GM19452 (cell line): ENCODE measurements around the gene RLBP1.

Experiments used
- ATAC-seq: cut with Tn5 transposase; IDR thresholded peaks from one replicate; pipeline ENCODE4 v1.9.1; 2021; ENCODE audit not compliant: unreplicated experiment

RLBP1 gene

DNA sequence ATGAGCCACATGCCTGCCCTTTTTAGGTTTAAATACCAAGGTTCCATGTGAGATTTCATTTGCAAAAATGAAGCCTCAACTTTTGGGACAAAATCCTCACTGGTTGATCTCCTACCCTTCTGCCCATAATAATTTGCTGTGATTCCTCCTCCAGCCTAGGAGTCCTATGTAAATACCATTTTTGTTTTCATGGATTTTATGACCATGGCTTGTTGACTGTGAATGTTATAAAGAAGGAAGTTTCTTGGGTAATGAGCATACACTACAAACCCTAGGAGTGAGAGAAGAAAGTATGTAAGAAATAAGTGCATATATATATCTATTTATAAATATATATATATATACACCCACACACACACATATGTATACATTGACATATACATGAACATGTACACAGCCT is 13.1 kb downstream of the RLBP1 start:
- ATAC-seq = no peak

DNA sequence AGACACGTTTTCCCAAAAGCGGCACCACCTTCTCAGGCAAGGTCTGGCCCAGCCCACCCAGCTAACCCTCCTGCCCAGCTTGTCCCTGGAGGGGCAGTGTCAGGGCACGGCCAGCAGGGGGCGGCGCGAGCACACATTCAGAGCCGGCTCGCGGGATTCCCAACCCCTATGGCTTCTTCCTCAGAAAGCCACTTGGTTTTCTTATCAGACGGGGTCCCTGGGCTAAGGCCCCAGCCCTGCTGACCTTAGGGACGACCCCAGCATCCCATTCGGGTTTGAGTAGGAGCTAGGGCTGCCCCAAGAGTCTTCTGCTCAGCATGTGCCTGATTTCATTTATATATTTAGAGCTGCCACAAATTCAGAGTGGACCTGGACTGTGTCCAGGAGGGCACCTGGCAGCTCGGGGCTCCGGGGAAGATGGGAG is 14.5 kb downstream of the RLBP1 start:
- peak; percentile 76 for ATAC-seq

DNA sequence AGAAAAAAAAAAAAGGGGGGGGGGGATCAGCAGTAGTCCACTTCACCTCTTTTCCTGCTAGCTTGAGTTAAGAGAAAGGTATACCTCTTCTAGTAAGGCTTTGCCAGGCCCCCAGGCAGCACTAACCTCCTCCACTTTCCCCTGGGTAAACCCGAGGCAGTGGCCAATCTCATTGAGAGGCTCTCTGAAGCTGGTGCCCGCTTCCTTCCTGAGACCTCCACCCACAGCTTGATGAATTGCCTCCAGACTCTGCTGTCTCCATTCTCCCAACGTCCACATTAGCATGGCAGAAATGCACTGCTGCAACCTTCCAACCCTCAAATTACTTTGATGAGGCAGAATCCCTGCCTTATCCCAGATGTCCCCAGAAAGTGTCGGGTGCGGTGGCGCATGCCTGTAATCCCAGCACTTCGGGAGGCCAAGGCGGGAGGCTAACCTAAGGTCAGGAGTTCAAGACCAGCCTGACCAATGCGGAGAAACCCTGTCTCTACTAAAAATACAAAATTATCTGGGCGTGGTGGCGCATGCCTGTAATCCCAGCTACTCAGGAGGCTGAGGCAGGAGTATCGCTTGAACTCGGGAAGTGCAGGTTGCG is 15.3 kb downstream of the RLBP1 start:
- ATAC-seq = no peak

DNA sequence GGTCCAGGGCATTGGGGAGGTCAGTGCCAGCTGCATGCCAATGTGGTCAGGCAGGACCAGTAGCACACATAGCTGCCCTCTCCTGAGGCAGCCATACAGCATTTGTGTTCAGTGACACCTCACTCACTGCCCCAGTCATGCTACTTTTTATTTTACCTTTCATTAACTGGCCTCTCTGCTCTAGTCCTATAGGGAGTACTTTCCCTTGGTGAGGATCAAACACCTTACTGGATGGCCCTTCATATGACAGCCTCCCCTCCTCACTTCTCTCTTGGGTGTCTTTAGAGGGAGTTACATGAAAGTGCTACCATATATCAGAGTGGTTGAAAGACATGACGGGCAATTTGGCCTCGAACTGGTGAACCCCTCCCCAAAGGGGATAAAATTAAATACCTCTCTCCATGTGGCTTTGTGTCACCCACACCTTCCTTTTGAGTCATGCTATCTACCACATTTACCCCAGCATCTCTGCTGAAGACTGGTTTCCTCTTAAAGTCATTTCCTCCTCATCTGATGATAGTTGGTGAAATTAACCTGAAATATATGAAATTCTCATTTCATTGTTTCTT is 17.6 kb downstream of the RLBP1 start:
- ATAC-seq = no peak

DNA sequence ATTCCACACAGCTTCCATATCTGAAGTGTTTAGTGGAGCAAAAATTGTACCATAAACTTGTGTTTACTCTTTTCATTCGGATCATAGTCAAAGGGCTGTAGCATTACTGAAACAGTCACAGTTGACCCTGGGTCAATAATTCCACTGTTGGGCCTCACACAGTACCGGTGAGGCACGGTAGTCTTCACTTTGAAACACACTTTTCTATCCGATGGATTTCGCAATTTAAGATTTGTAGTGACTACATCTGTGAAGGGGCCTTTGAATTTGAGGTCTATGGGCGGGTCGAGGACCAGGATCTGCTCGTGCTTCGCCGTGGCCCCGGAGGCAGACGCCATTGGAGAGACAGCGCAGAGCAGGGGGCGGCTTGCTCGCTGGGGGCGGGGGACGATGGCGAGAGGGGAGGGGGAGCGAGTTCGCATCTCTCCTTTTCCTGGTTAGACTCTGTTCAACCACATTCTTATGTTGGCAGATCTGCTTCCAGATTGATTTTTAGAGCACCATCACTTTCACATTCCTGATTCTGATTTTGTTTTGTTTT is 19.8 kb downstream of the RLBP1 start:
- no peak for ATAC-seq

DNA sequence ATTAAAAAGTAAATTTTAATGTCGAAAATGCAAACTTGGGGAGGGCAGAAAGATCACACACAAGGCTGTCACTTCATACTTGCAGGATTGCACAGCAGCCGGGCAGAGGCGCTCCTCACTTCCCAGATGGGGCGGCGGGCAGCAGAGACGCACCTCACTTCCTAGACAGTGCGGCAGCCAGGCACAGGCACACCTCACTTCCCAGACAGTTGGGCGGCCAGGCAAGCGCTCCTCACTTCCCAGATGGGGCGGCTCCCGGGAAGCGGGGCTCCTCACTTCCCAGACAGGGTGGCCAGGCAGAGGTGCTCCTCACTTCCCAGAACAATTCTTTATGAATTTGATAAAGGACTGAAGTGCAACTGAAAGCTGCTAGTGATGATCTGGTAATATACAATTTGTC is 21.2 kb downstream of the RLBP1 start:
- no peak for ATAC-seq

DNA sequence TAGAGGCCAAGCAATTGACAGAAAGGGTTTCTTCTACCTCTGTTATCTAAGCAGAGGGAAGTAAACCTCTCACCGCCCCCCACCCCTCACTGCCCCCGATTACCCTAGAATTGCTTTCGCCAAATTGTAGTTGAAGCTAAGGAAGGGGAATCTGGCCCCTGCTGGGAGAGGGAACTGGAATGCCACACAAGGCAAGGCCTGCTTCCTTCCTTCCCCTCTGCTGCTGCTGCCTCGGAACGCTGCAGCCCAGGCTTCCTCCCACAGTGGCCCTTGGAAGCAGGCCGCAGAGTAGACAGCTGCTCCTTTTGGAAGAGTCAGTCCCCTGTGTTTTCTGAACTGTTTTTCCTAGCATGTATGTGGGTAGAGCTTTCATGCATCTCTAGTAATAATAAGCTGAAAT is 21.6 kb downstream of the RLBP1 start:
- ATAC-seq = no peak

DNA sequence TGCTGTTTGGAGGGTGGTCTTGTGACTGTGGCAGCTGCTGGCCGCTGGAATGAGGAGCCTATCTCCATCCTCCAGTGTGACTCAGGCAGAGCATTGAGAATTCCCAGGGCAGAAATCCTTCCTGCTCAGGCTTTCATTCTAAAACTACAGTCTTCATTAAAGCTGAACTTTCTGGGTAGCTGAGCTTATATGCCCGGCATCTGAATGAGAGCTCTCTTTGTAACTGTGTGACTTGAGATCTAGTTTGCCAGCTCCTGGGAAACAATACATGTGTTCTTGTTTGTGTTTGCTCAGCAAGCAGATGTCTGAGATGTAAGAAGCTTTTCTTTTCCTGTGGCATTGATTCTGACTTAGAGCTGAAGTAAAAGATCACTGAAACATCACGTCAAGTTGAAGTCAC is 22.4 kb downstream of the RLBP1 start:
- ATAC-seq = no peak

DNA sequence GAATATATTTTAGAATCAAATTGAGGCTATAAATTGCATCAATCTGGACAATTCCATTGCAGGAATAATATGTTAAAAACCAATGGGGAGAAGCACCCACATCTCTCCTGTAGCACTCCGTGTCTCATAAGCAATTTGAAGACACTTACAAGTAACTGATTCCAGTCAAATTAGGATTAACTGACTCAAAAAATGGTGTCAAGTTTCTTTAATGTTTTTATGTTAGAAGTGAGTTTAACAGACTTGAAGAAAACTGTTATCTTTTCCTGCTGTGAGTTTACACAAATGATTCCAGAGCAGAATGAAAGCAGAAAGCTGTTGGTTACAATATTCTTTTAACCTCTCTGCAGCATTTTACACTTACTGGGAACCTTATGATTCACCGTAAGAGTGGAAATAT is 23.2 kb downstream of the RLBP1 start:
- ATAC-seq = no peak

DNA sequence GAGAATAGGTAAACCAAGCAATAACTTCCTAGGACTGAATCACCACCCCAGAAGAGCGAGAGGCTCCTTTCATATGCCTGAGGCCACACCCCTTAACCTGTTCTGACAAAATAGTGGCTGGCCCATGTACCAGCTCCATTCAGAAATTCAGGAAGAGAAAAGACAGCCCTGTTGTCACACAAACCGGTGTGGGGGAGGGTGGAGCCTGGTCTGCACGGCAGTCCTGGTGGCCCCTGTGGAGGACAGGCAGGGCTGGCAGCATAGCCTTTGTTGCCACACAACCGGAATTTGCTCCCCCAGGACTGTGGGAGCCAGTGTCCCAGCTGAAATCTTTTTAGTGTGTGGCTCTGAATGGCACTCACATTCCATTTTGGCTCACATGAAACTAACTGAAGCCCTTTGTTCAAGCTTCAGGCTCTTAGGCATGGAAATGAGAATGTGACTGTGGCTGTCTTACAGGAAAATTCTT is 23.8 kb downstream of the RLBP1 start:
- no peak for ATAC-seq

DNA sequence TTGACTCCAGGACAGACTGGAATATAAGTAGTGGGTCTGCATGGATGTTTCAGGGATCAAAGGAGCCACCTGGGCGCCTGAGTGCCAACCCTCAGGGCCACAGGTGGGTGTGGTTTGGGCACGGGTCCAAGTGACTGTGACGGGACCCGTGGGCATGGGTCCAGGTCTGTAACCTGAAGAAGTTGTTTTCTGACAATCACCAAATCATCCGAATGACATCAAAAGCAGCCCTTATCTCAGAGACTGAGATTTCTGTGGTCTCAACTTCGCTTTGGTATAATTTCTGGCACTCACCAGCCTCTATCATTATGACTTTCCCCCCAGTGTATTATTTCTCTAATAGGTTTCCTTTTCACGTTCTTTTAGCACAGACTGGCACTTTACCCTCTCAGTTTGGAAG is 24.4 kb downstream of the RLBP1 start:
- ATAC-seq = no peak

DNA sequence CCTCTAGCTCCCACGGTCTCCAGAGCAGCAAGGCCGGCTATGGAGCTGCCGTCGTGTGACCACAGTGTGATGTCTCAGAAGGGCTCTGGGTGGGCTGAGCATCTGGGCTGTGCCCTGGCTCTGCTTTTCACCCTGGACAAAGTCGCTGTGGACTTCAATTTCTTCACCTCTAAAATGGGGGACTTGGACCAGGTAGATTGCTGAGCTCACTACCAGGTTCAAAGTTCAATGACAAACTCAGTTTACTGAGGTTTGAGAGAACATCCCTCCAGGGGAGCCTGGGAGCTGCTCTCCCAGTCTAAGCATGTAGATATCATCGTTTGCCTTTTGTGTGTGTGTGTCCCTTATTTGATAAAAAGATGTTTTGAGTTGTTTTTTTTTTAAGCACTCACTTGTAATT is 25.1 kb downstream of the RLBP1 start:
- no peak for ATAC-seq

DNA sequence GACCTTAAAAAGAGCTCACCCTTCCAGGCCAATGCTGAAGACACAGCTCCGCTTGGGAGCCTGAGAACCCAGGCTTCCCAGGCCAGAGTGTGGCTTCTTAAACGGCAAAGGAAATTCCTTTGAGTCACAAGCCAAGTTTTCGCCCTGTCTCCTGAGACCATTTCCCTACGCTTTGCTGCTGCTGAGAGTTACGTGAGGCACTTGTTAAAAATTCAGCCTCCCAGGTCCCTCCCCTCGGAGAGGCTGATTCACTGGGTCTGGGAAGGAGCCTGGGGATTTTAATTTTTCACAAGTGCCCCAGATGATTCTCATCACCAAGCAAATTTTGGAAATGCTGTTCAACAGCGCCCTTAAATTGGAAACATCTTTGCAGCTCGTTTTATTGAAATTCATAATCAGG is 25.5 kb downstream of the RLBP1 start:
- no peak for ATAC-seq

DNA sequence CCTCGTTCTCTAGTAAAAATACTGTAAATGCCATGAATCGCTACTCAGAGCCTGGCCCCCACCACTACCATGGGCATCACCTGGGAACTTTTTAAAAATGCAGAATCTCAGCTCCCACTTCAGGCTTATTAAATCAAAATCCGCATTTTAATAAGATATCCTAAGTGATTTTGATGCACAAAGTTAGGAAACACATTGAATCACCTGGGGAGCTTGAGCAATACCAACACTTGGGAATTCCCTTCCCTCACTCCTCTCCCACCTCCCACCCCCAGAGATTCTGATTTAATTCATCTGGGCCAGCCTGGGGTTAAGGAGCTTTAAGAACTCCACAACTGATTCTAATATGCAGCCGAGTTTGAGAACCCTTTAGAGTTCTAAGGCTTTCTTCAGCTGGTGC is 26.8 kb downstream of the RLBP1 start:
- ATAC-seq = no peak

DNA sequence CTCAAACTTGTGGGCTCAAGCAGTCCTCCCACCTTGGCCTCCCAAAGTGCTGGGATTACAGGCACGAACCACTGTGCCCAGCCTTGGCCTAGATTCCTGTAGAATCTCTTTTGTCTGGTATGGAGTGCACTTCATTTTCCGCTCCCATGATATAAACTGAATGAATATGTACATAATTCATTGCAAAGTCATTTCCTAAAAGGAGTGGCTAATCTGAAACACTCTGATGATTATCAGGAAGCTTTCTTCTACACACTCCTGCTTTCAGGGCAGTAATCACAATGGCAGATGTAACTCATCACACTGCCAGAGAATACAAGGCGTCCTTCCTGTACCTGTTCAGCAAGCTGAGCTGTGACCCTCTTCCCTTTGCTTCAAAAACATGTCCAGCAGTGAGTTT is 28.6 kb downstream of the RLBP1 start:
- ATAC-seq = no peak

DNA sequence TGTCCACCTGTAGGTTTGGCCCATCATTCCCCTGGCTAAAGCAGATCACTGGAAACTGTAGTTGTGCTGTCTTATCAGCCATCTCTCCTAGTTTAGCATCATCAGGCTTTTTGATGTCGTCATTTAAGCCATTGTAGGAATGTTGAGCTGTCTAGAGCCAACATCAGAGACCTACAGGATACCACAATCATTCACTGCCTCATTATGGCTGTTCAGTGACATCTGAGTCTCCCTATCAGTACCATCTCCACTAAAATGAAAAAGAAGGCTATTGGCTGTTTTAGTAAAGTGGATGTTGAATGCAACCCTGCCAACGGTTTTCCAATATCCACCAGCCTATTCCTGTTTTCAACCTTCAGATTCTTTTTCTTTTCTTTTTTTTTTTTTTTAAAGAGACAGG is 29.2 kb downstream of the RLBP1 start:
- no peak for ATAC-seq

DNA sequence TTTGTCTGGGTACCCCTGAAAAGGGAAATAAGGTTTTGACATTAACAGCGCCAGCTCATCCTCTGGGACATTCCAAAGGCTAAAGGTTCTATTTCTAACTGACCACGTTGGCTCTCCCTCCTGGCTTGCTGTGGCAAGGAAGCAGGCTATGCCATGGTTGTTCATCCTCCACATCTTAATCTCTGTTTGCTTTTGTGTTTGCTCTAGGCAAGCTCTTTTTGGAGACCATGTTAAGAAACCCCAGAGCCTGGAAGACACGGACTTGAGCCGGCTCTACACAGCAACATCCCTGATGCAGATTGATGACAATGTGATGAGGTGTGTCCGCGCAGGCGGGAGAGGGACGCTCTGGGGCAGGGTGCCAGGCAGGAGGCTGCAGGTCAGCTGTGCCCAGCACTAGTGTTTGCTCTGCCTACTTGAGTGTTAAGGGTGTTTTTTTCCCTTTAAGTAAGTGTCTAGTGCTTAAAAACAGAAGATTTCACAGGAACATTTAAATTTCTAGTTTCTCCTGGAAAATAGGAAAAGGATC is 33.3 kb downstream of the RLBP1 start:
- no peak for ATAC-seq

DNA sequence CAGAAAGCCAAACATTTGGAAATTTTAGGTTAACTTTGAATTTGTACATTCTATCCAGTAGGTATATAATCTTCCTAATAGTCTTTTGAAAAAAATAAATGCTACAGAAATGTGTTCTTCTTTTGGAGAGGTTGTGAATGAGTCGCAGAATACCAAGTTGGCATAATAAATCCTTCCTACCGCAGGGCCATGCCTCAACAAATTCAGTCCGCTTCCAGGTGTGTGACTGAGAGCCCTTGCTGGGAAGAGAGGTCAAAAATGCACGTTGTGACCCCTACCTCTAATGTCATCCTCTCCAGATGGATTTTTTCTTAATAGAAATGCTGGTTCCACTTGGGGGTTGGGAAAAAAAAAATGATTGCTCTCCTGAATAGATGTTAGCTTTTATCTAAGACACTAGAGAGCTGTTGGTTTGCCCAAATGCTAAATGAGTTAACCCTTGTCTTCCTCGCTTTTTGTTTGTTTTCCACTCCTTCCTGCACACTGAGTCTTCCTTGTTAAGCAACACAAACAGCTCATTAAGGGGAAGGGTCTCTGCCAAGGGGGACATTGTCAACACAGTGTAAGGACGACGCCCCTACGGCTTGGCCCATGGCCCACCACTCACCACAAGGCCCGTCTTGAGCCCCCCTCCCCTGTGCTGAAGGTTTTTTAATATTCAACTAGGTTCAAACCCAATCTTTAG is 33.9 kb downstream of the RLBP1 start:
- no peak for ATAC-seq

DNA sequence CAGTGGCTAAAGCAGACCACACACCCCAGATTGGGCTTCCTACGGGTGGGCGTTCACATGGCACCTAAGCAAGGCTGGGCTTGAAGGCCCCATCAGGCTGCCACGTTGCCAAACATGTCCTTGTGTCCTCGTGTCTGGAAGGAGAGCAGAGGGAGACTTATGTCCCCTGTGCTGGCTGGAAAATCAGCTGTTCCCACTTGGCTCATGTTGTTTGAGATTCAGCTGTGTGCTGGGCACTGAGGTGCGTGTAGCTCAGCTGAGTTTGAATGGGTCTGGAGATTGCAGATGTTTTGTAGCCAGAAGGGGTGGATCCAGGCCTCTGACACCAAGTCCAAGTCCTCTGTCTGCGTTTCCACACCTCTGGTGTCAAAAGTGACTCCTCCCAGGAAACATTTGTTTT is 34.6 kb downstream of the RLBP1 start:
- no peak for ATAC-seq

DNA sequence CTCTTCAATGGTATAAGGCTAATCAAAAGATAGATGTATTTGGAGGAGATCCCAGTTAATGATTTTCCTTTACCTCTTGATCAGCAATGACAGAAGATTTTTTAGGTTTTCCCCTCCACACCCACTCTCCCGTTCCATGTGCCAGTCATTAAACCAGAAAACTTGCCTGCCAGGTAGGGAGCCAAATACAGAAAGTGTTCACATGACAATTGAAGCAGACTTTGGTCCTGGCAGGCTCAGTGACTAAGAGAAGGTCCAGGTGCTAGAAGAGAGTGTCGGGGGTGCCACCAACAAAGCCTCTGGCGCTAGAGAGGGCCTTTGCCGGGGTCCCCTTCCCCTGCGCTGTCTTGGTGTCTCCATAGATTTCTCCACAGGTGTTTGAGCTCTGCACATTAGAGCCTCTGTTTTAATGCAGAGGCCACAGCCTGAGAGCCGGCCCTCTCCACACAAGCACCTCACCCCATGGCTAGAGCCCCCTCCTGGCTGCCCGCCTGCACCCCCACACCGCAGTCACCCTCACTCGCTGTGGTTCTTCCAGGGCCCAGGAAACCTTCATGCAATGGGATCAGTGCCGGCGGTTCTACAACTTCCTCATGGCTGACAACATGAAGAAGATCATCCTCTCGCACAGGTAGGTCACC is 36.4 kb downstream of the RLBP1 start:
- ATAC-seq = no peak

DNA sequence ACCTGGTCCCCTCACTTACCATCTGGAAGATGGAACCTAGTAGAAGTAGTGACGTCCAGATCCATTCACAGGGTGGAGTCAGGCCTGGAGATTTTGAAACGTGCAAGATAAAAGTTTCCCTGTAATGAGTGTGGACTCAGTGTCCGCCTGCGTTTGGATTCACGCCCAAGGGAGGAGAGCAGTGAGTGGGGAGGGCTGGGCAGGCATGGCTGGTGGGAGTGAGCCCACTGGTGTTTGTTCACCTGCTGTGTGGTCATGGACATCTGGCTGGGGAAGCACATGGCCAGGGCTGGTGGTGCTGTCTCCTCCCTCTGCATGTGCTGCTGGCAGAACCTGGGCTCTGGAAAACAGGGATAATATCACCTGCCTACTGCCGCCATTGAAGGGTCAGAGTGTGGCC is 37.0 kb downstream of the RLBP1 start:
- ATAC-seq = no peak
